HL-60 (cell line): ENCODE measurements around the gene DHDH.

Experiments used
- DNase-seq, 2 experiments: peaks; one replicate each; pipeline ENCODE4 v3.0.0-alpha.2; 2010 to 2020; ENCODE audit warnings: low read depth in 1 of 2, low spot score in 1 of 2
- H3K27ac ChIP-seq: fragments of 250-450 bp; sonication (Bioruptor Pico); replicated peaks from 2 replicates; pipeline ENCODE4 v1.5.1; 2020; ENCODE audit warnings: mild to moderate bottlenecking, moderate library complexity
- H3K27me3 ChIP-seq: fragments of 250-450 bp; sonication (Bioruptor Pico); 2 replicates; pipeline ENCODE4 v1.5.1; 2021; ENCODE audit warnings: mild to moderate bottlenecking, moderate library complexity; ENCODE audit not compliant: insufficient read depth, poor library complexity, severe bottlenecking
- H3K4me3 ChIP-seq: replicated peaks from 2 replicates; pipeline ENCODE4 v1.5.1; 2011; ENCODE audit warnings: mild to moderate bottlenecking, control low read depth, low read length; ENCODE audit not compliant: insufficient read depth
- GABPA ChIP-seq: IDR thresholded peaks from 2 replicates; pipeline ENCODE4 v1.6.1; 2012; ENCODE audit warnings: low read depth
- POLR2AphosphoS5 ChIP-seq: IDR thresholded peaks from 2 replicates; pipeline ENCODE4 v1.6.1; 2012; ENCODE audit warnings: low read depth
- SPI1 ChIP-seq: IDR thresholded peaks from 2 replicates; pipeline ENCODE4 v1.6.1; 2012; ENCODE audit warnings: low read depth, mild to moderate bottlenecking, borderline replicate concordance
- TF ChIP-seq, protein P1 (sequence below): IDR thresholded peaks from 2 replicates; pipeline ENCODE4 v1.6.1; 2012; ENCODE audit warnings: low read depth; ENCODE audit not compliant: insufficient replicate concordance
- TF ChIP-seq, protein P2 (sequence below): IDR thresholded peaks from one replicate; pipeline ENCODE4 v1.5.1; 2011; ENCODE audit warnings: low read length, control low read depth, inconsistent platforms; ENCODE audit not compliant: insufficient read depth

DHDH gene

DNA sequence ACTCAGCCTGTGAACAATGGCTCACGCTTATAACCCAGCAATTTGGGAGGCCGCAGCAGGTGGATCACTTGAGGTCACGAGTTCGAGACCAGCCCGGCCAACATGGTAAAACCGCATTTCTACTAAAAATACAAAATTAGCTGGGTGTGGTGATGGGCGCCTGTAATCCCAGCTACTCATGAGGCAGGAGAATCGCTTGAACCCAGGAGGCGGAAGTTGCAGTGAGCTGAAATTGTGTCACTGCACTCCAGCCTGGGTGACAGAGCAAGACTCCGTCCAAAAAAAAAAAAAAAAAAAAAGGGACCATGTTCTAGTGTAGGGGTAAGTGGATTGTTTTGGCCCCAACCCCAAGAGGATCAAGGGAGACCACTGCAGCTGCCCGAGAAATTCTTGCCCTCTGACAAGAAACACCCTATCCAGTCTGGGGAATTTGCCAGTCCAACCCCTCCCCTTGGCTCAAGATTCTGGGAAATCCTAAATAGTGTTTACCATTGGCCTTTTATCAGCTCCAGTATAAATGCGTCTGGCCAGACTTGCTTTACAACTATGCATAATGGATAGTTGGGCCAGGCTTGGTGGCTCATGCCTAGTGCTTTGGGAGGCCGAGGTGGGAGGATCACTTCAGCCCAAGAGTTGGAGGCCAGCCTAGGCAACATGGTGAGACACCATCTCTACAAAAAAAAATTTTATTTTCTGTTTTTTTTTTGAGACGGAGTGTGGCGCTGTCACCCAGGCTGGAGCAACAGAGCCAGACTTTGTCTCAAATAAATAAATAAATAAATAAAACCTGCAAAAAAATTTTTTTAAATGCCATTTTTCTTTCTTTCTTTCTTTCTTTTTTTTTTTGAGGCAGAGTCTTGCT lies 5.1 kb upstream of the DHDH start:
- TF ChIP-seq, protein P1, sequence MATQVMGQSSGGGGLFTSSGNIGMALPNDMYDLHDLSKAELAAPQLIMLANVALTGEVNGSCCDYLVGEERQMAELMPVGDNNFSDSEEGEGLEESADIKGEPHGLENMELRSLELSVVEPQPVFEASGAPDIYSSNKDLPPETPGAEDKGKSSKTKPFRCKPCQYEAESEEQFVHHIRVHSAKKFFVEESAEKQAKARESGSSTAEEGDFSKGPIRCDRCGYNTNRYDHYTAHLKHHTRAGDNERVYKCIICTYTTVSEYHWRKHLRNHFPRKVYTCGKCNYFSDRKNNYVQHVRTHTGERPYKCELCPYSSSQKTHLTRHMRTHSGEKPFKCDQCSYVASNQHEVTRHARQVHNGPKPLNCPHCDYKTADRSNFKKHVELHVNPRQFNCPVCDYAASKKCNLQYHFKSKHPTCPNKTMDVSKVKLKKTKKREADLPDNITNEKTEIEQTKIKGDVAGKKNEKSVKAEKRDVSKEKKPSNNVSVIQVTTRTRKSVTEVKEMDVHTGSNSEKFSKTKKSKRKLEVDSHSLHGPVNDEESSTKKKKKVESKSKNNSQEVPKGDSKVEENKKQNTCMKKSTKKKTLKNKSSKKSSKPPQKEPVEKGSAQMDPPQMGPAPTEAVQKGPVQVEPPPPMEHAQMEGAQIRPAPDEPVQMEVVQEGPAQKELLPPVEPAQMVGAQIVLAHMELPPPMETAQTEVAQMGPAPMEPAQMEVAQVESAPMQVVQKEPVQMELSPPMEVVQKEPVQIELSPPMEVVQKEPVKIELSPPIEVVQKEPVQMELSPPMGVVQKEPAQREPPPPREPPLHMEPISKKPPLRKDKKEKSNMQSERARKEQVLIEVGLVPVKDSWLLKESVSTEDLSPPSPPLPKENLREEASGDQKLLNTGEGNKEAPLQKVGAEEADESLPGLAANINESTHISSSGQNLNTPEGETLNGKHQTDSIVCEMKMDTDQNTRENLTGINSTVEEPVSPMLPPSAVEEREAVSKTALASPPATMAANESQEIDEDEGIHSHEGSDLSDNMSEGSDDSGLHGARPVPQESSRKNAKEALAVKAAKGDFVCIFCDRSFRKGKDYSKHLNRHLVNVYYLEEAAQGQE = no peak
- TF ChIP-seq, protein P2, sequence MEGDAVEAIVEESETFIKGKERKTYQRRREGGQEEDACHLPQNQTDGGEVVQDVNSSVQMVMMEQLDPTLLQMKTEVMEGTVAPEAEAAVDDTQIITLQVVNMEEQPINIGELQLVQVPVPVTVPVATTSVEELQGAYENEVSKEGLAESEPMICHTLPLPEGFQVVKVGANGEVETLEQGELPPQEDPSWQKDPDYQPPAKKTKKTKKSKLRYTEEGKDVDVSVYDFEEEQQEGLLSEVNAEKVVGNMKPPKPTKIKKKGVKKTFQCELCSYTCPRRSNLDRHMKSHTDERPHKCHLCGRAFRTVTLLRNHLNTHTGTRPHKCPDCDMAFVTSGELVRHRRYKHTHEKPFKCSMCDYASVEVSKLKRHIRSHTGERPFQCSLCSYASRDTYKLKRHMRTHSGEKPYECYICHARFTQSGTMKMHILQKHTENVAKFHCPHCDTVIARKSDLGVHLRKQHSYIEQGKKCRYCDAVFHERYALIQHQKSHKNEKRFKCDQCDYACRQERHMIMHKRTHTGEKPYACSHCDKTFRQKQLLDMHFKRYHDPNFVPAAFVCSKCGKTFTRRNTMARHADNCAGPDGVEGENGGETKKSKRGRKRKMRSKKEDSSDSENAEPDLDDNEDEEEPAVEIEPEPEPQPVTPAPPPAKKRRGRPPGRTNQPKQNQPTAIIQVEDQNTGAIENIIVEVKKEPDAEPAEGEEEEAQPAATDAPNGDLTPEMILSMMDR = no peak
- TF ChIP-seq POLR2AphosphoS5 (no peak), SPI1 (no peak), GABPA (no peak)
- DNase-seq = no peak
- Histone ChIP-seq H3K27ac (no peak overlapping the region), H3K27me3 (peaks cover 5% of the 10 kb centered on the region), H3K4me3 (no peak overlapping the region)

- Histone ChIP-seq H3K27me3 (peaks cover 18% of the 10 kb centered on the region), H3K27ac (no peak overlapping the region), H3K4me3 (no peak overlapping the region)
- DNase-seq = no peak
- no peak for TF ChIP-seq SPI1
- TF ChIP-seq POLR2AphosphoS5 = no peak
- TF ChIP-seq, protein P2 = no peak
- TF ChIP-seq, protein P1 = no peak
- TF ChIP-seq GABPA = no peak
These were observed 1.3 kb downstream of the DHDH start for GRCh38 chr19:48934837-48935236.

DNA sequence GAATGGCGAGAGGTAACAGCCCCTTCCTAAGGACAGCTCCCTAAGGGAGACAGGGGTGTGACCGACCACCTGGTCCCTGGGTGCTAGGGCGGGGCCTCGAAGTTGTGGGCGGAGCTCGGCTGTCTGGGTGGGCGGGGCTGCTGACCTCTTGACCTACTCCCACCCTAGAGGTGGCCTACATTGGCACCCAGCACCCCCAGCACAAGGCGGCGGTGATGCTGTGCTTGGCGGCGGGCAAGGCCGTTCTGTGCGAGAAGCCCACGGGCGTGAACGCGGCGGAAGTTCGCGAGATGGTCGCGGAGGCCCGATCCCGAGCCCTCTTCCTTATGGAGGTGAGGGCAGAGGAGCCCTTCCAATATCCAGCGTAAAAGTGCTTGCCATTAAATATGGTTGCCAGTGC lies 2.4 kb downstream of the DHDH start:
- TF ChIP-seq, protein P2 = no peak
- TF ChIP-seq POLR2AphosphoS5 = no peak
- no peak for TF ChIP-seq GABPA
- no peak for TF ChIP-seq SPI1
- TF ChIP-seq, protein P1 = no peak
- Histone ChIP-seq H3K4me3 (no peak overlapping the region), H3K27me3 (peaks cover 18% of the 10 kb centered on the region), H3K27ac (no peak overlapping the region)
- no peak for DNase-seq
